CD4-positive, alpha-beta T cell treated with Interleukin-2 at 100 ng/mL for 4 hours (primary cell): ENCODE data around the gene KCNN2.

Experiments used
- DNase-seq: peaks from one replicate; pipeline ENCODE4 v3.0.0-alpha.2; 2020; ENCODE audit warnings: low spot score

Gene KCNN2

DNA sequence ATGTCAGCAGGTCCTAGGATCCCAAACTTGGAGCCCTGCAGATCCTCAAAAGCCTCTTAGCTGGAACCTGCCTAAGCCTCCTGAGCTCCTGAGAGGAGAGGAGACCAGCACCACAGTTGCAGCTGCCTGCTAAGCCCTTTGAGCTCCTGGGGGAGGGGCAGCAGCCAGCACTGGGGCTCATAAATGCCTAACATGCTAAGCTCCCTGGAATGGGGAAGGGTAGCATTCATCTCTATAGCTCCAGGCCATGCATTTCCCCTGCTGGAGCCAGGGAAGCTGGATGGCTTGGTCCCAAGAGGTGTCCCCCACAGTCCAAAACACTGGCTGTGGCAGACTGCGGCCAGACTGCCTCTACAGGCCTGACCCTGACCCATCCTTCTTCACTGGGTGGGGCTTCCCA, 182.7 kb downstream of the KCNN2 start:
- DNase-seq = no peak
